ENCODE results near the gene UBA6.

The UBA6 gene

GRCh38 chr4:67725132-67725531, 24.2 kb upstream of the UBA6 start:
- Histone ChIP-seq H3K4me3 (ENCODE audit: low read depth, low read length) (no peak overlapping the region), H3K27me3 (replicated peaks) (no peaks in the 10 kb centered on the region), H3K27ac (no peak overlapping the region), H3K36me3 (replicated peaks) (no peaks in the 10 kb centered on the region)
- in situ Hi-C loops (cut with HindIII; ENCODE audit: low pct_ligation_motif_present, low sequenced_read_pairs) = no loop called here
- no peak for DNase-seq
- no peak for TF ChIP-seq CTCF (IDR thresholded peaks at IDR 0.05; ENCODE audit: low read depth, low read length, missing control alignments)

GRCh38 chr4:67723949-67724348, 23.0 kb upstream of the UBA6 start:
- H3K4me3 ChIP-seq (ENCODE audit: low read depth, low read length) = no peak overlapping the region
- TF ChIP-seq CTCF (IDR thresholded peaks at IDR 0.05; ENCODE audit: low read depth, low read length, missing control alignments) = peak; percentile 19
- no peak overlapping the region for H3K27ac ChIP-seq
- no peaks in the 10 kb centered on the region for H3K27me3 ChIP-seq (replicated peaks)
- no peak for DNase-seq
- no peaks in the 10 kb centered on the region for H3K36me3 ChIP-seq (replicated peaks)
- in situ Hi-C loops (cut with HindIII; ENCODE audit: low pct_ligation_motif_present, low sequenced_read_pairs) = no loop called here

- Histone ChIP-seq H3K27ac (no peak overlapping the region), H3K27me3 (replicated peaks) (no peaks in the 10 kb centered on the region), H3K4me3 (ENCODE audit: low read depth, low read length) (no peak overlapping the region), H3K36me3 (replicated peaks) (no peaks in the 10 kb centered on the region)
- TF ChIP-seq CTCF (IDR thresholded peaks at IDR 0.05; ENCODE audit: low read depth, low read length, missing control alignments) = no peak
- in situ Hi-C loops (cut with HindIII; ENCODE audit: low pct_ligation_motif_present, low sequenced_read_pairs) = no loop called here
- DNase-seq = no peak
Observed at GRCh38 chr4:67723341-67723740, 22.4 kb upstream of the UBA6 start.

GRCh38 chr4:67721770-67722597, 21.0 kb upstream of the UBA6 start:
- peak overlapping the region; percentile 19 for H3K27ac ChIP-seq
- no peaks in the 10 kb centered on the region for H3K36me3 ChIP-seq (replicated peaks)
- in situ Hi-C loops (cut with HindIII; ENCODE audit: low pct_ligation_motif_present, low sequenced_read_pairs) = no loop called here
- TF ChIP-seq CTCF (IDR thresholded peaks at IDR 0.05; ENCODE audit: low read depth, low read length, missing control alignments) = no peak
- H3K27me3 ChIP-seq (replicated peaks) = no peaks in the 10 kb centered on the region
- no peak overlapping the region for H3K4me3 ChIP-seq (ENCODE audit: low read depth, low read length)
- DNase-seq = peak; percentile 53

GRCh38 chr4:67721315-67721769, 20.4 kb upstream of the UBA6 start:
- TF ChIP-seq CTCF (IDR thresholded peaks at IDR 0.05; ENCODE audit: low read depth, low read length, missing control alignments) = no peak

More at GRCh38 chr4:67721315-67721769, 20.4 kb upstream of the UBA6 start:
- no peak for DNase-seq
- in situ Hi-C loops (cut with HindIII; ENCODE audit: low pct_ligation_motif_present, low sequenced_read_pairs) = no loop called here
- H3K4me3 ChIP-seq (ENCODE audit: low read depth, low read length) = no peak overlapping the region
- H3K27me3 ChIP-seq (replicated peaks) = no peaks in the 10 kb centered on the region
- no peaks in the 10 kb centered on the region for H3K36me3 ChIP-seq (replicated peaks)
- peak overlapping the region; percentile 19 for H3K27ac ChIP-seq
